NCI-H69 (cell line): ENCODE measurements around the gene BLVRB.
"Not testable (repeated sequence)": the region's sequence is repeated elsewhere in the genome, so short reads cannot be mapped to it uniquely, and the experiment has no call there.

Experiments
- DNase-seq: peaks from one replicate; lab custom pipeline; 2025; lab: John Stamatoyannopoulos, UW

Gene BLVRB

GRCh38 chr19:40465557-40466218, at the start of gene BLVRB:
BLVRB (minus strand) TSS chr19:40465745; CDS start chr19:40465688, 57 bp downstream.
- peak; percentile 98 for DNase-seq

DNA sequence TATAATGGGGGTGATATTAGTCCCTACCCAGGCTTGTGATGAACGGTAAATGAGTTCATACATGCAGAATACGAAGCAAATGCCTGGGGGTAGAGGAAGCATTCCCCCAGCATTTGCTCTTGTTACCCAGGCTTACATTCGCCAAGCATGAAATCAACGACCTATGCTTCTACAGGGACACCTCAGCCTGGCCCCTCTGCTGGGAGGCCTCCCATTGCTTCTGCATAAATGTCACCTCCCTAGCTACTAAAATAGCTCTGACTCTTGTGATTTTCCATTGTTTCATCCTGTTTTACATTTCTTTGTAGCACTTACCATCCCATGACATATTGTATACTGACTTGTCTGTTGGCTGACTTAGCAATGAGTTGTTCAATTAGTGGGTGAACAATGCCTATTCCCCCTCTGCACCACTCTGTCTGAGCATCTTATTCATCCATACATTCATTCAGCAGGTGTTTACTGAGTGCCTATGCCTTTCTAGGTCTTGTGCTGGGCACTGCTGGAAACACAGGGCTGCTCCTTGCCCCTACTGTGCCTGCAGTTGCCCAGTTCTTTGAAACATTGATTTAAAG, 48.3 kb upstream of the BLVRB start:
- no peak for DNase-seq

- no peak for DNase-seq
Observed at GRCh38 chr19:40513345-40513678, 47.8 kb upstream of the BLVRB start.

- DNase-seq: peak; percentile 54
Observed at GRCh38 chr19:40512473-40513344, 47.2 kb upstream of the BLVRB start.

- no peak for DNase-seq
Observed at GRCh38 chr19:40512110-40512472, 46.5 kb upstream of the BLVRB start.

DNA sequence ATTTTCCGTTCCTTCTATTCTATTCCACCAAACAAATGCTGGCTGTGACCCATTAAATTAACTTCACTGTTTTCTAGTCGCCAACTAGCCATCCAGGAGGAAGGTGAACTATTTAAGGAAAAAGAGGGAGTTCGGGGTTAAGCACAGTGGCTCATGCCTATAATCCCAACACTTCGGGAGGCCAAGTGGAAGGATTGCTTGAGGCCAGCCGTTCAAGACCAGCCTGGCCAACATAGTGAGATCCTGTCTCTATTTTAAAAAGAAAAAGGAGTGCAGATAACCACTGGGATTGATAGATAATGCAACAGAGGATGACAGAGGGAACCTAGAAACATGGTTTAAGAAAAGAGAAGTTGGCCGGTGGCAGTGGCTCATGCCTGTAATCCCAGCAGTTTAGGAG, 45.9 kb upstream of the BLVRB start:
- no peak for DNase-seq

DNA sequence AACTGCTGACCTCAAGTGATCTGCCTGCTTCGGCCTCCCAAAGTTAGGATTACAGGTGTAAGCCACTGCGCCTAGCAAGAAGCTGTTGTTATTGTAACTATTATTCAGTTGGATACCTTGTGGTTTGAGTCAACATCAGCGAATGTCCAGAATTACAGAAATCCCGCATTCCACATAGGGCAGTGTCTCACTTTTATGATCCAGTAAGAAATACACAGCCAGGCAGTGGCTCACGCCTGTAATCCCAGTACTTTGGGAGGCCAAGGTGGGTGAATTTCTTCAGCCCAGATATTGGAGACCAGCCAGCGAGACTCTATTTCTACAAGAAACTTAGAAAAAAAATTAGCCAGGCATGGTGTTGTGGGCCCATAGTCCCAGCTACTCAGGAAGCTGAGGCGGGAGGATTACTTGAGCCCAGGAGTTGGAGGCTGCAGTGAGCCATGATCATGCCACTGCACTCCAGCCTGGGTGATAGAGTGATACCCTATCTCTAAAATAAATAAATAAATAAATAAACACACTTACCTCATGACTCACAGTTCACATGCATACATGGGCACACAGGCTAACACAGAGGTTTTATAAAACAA, 45.1 kb upstream of the BLVRB start:
- DNase-seq: no peak

DNA sequence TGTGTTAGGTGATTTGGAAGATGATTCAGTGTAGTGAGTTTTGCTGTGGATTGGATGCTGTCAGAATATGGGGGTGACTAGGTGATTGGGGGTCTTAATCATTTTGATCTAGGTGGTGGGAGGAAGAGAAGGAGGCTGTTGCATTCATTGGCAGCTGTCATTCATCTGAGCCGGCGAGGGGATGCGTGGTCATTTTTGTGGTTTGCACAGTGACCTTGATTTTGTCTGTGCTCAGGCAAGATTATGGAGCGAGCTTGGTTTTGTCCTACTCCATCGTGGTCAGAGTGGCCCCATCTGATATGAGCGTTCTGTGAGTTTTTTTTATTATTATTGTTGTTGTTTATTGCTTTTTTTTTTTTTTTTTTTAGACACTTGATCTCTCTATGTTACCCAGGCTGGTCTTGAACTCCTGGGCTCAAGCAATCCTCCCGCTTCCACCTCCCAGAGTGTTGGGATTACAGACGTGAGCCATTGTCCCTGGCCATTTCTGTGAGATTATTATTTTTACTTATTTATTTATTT, 43.3 kb upstream of the BLVRB start:
- no peak for DNase-seq

DNA sequence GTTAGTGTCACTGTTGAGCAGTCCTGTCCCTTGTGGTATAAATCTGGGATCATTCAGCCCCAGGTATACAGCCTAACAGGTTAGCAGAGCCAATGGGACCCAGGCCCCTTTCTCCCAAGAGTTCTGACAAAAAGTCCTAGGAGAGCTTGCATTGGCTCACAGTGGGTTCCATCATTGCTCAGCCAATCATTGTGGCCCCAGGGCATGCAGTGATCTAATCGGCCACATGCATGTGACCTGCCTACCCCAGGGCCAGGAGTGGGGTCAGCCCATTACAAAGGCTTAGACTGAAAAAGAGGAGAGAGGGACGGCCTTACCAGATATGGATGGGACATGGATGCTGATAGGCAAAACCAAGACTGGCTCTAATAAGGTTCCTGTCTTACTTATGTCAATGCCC, 42.3 kb upstream of the BLVRB start:
- DNase-seq: no peak

GRCh38 chr19:40506099-40506498, 40.6 kb upstream of the BLVRB start:
- DNase-seq: no peak

DNA sequence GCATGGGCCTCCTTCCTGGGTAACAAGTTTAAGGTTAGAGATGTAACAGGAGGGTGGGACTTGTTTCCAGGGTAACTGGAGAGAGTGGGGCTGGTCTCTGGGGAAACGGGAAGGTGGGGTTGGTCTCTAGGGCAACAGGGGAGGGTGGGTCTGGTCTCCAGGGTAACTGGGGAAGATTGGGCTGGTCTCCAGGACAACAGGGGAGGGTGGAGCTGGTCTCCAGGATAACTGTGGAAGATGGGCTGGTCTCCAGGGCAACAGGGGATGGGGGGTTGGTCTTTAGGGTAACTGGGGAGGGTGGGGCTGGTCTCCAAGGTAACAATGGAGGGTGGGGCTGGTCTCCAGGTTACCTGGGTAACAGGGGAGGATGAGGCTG, 37.8 kb upstream of the BLVRB start:
- DNase-seq: peak; percentile 93

GRCh38 chr19:40502647-40503319, 37.2 kb upstream of the BLVRB start:
- DNase-seq: peak; percentile 39

DNA sequence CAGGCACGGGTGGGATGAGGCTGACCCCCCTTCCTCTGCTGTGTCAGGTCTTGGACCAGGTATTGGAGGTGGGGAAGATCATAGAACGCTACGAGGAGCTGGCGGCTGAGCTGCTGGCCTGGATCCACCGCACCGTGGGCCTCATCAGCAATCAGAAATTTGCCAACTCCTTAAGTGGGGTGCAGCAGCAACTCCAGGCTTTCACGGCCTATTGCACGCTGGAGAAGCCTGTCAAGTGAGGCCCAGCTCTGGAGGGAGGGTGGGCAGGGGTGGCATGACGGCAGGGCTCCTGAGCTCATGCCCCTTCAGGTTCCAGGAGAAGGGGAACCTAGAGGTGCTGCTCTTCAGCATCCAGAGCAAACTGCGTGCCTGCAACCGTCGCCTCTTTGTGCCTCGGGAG, 36.5 kb upstream of the BLVRB start:
- no peak for DNase-seq

DNA sequence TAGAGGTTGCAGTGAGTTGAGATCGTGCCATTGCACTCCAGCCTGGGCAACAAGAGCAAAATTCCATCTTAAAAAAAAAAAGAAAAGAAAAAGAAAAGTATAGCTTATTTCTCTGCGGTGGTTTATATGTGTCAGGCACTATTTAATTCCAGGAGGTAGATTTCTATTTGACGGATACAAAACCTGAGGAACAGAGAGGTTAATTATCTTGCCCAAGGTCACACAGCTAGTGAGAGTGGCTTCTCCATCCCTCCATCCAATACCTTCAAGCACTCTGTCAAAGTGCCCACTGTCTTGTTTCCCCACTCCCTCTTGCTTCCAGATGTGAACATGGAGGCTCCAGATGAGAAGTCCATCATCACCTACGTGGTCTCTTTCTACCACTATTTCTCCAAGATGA, 36.1 kb upstream of the BLVRB start:
- no peak for DNase-seq

DNA sequence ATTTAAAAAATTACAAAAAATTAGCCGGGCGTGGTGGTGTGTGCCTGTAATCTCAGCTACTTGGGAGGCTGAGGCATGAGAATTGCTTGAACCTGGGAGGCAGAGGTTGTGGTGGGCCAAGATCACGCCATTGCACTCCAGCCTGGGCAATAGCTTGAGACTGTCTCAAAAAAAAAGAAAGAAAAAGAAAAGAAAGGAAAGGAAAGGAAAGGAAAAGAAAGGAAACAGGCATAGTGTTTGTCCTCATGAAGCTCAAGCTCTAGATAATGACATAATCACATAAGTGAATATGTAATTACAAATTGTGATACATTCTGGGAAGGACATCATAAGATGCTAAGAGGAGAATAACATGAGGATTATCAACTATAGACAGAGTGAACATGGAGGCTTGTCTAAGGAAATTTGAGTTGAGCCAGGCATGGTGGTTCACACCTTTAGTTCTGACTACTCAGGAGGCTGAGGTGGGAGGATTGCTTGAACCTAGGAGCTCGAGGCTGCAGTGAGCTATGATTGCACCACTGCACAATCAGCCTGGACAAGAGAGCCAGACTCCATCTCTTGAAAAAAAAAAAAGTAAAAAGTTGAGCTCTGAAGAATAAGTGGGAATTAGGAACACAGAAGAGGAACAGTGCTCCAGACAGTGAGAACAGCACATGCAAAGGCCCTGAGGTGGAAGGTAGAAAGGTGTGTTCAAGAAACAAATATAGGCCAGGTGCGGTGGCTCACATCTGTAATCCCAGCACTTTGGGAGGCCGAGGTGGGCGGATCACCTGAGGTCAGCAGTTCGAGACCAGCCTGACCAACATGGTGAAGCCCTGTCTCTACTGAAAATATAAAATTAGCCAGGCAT, 35.4 kb upstream of the BLVRB start:
- DNase-seq: not testable (repeated sequence)

DNA sequence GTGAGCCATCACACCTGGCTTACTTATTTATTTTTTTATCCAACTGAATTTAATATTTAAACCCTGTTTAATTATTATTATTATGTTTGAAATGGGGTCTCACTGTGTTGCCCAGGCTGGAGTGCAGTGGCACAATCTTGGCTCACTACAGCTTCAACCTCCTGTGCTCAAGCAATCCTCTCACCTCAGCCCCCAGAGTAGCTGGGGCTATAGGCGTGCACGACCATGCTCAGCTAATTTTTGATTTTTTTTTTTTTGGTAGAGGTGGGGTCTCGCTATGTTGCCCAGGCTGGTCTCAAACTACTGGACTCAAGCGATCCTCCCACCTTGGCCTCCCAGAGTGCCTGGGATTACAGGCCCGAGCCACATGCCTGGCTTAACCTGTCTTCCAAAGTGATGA, 33.8 kb upstream of the BLVRB start:
- DNase-seq: no peak

DNA sequence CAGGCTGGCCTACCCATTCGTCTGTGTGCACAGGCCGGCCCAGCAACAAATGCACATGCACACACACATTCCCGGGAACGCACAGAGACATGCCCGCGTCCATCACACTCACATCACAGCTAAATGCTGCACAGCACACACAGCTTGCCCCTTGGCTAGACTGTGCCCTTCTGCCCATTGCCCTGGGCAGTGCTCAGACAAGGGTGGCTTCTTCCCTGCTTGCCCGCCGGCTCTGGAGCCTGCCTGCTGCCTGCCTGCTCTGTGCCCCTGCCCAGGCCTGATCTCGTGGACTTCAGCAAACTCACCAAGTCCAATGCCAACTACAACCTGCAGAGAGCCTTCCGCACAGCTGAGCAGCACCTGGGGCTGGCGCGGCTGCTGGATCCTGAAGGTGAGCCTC, 31.7 kb upstream of the BLVRB start:
- DNase-seq: no peak

GRCh38 chr19:40494191-40494838, 28.8 kb upstream of the BLVRB start:
- no peak for DNase-seq

GRCh38 chr19:40493778-40494177, 28.2 kb upstream of the BLVRB start:
- no peak for DNase-seq

DNA sequence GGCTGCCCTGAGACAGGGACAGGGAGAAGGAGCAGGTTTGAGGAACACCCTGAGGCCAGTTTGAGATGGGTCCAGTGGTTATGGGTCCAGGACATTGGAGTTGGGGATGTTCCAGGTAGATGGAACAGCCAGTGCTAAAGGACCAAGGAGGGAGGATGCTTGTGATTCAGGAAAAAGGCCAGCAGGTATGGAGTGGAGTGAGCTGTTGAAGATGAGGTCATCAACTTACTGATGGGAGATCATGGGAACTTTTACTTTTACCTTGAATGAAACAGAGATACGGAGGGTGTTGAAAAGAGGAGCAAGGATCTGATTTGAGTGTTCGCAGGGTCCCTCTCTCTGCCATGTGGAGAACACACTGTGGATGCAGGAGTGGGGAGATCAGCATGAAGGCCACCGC, 26.7 kb upstream of the BLVRB start:
- no peak for DNase-seq

GRCh38 chr19:40489882-40490230, 24.3 kb upstream of the BLVRB start:
- no peak for DNase-seq
